SHP77 (cell line): Measurements from ENCODE around the gene CYFIP2.
"Not testable (repeated sequence)": the region's sequence is repeated elsewhere in the genome, so short reads cannot be mapped to it uniquely, and the experiment has no call there.

Experiments used
- DNase-seq, 2 experiments: peaks; one replicate each; lab custom pipeline; 2025; lab: John Stamatoyannopoulos, UW

Gene CYFIP2

GRCh38 chr5:157265714-157266285 lies at the start of gene CYFIP2:
Gene CYFIP2, plus strand, starts transcription at chr5:157266123. Its CDS starts 19,239 bp downstream, at chr5:157285362.
- peak; percentile 22 to 50 for DNase-seq

GRCh38 chr5:157216391-157217142 lies 49.4 kb upstream of the CYFIP2 start:
- DNase-seq, result no peak

- DNase-seq, result no peak
These were observed 48.5 kb upstream of the CYFIP2 start for GRCh38 chr5:157217289-157218024.

- DNase-seq, result no peak
These were observed 46.2 kb upstream of the CYFIP2 start for GRCh38 chr5:157219491-157220271.

GRCh38 chr5:157221959-157222358 lies 44.0 kb upstream of the CYFIP2 start:
- DNase-seq, result no peak

GRCh38 chr5:157222506-157223230 lies 43.3 kb upstream of the CYFIP2 start:
- DNase-seq, result no peak

- no peak for DNase-seq
These were observed 40.2 kb upstream of the CYFIP2 start for GRCh38 chr5:157225469-157226422.

- DNase-seq, result no peak
These were observed 35.3 kb upstream of the CYFIP2 start for GRCh38 chr5:157230610-157231009.

- DNase-seq, result no peak
These were observed 33.2 kb upstream of the CYFIP2 start for GRCh38 chr5:157232706-157233105.

GRCh38 chr5:157233515-157233914 lies 32.4 kb upstream of the CYFIP2 start:
- no peak for DNase-seq

- DNase-seq, result no peak
These were observed 29.5 kb upstream of the CYFIP2 start for GRCh38 chr5:157236423-157236822.

GRCh38 chr5:157241483-157241882 lies 24.4 kb upstream of the CYFIP2 start:
- DNase-seq, result no peak

- not testable (repeated sequence) for DNase-seq
These were observed 21.2 kb upstream of the CYFIP2 start for GRCh38 chr5:157244704-157245103.

- DNase-seq, result no peak
These were observed 20.4 kb upstream of the CYFIP2 start for GRCh38 chr5:157245476-157245875.

GRCh38 chr5:157245886-157246285 lies 20.0 kb upstream of the CYFIP2 start:
- no peak for DNase-seq

- DNase-seq, result no peak
These were observed 18.7 kb upstream of the CYFIP2 start for GRCh38 chr5:157247267-157247666.

- DNase-seq, result no peak
These were observed 17.0 kb upstream of the CYFIP2 start for GRCh38 chr5:157248821-157249470.

GRCh38 chr5:157252711-157253465 lies 13.0 kb upstream of the CYFIP2 start:
- no peak for DNase-seq

- DNase-seq, result peak in 1 of 2 experiments; percentile 18
These were observed 12.4 kb upstream of the CYFIP2 start for GRCh38 chr5:157253547-157253946.
